HG02571 (cell line): ENCODE results near the gene TIMM44.
"Not testable (repeated sequence)": the region's sequence is repeated elsewhere in the genome, so short reads cannot be mapped to it uniquely, and the experiment has no call there.

Experiments used
- ATAC-seq: cut with Tn5 transposase; IDR thresholded peaks from one replicate; pipeline ENCODE4 v1.9.1; 2021; ENCODE audit warnings: mild to moderate bottlenecking, moderate library complexity; ENCODE audit not compliant: unreplicated experiment

TIMM44 gene

GRCh38 chr19:7926727-7927604 is 16.5 kb downstream of the TIMM44 start:
- no peak for ATAC-seq

DNA sequence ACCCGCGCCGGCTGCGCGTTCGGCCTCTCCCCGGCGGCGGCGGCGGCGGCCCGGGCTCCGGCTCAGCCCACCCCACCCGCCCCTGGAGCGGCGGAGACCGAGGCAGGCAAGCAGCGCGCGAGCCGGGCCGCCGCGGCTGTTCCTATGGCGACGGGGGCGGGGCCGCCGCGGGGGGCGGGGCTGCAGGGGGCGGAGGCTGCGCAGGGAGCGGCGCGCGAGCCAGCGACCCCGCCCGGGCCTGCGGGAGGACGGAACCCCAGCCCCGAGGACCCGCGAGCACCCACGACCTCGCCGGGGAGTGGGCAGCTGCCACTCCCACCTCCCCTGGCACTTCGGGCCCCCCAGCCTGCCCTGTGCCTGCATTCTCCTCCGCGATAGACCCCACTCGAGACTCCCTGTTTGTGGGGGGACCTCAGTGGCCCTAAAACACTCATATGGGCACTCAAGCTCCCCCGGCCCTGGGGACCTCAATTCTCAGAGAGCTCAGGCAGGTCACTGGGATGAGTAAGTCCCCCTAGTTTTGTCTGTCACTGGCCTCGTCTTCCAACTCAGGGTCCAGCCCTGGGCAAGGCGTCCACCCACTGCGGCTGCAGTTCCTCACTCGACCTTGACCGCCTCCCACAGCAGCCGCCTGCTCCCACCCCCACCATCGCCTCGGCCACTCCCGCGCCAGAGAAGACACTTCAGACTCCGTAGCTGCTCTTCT is 17.3 kb downstream of the TIMM44 start, which contains the start of gene CTXN1:
Gene CTXN1, minus strand, starts transcription at position 115 of the 706 bp plus-strand sequence. CDS start 597 bp downstream, outside the sequence.
- no peak for ATAC-seq

DNA sequence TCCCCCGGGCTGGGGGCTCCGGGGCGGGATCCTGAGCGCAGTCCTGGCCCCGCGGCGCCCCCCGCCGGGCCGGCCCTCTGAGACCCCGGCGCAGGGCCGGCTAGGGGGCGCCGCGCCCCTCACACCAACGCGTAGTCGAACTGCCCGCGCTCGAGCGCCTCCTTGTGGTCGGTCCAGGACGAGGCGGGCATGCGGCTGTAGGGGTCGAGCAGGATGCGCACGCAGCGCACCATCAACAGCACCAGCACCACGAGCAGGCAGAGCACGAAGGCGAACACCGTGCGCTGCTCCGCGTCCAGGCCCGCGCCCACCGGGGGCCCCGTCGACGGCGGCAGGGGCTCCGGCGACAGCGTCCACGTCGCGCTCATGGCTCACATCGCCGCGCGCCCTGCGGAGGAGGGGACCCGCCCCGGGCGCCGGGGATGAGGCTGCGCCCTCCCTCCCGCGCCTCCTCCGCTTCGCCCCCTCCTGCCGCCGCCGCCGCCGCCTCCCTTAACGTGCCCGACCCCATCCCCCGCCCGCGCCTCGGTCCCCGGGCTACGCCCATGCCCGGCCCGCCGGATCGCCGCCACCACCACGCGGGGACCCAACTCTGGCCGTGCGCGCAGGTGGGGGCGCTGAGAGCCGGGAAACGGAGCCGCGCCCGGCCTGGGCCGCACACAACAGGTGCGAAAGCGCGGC is 18.2 kb downstream of the TIMM44 start:
- ATAC-seq, result no peak

GRCh38 chr19:7924651-7925170 is 18.8 kb downstream of the TIMM44 start:
- no peak for ATAC-seq

- no peak for ATAC-seq
These were observed 19.2 kb downstream of the TIMM44 start for GRCh38 chr19:7924241-7924640.

- no peak for ATAC-seq
These were observed 19.9 kb downstream of the TIMM44 start for GRCh38 chr19:7923295-7924191.

GRCh38 chr19:7922836-7923195 is 20.6 kb downstream of the TIMM44 start:
- ATAC-seq, result no peak

DNA sequence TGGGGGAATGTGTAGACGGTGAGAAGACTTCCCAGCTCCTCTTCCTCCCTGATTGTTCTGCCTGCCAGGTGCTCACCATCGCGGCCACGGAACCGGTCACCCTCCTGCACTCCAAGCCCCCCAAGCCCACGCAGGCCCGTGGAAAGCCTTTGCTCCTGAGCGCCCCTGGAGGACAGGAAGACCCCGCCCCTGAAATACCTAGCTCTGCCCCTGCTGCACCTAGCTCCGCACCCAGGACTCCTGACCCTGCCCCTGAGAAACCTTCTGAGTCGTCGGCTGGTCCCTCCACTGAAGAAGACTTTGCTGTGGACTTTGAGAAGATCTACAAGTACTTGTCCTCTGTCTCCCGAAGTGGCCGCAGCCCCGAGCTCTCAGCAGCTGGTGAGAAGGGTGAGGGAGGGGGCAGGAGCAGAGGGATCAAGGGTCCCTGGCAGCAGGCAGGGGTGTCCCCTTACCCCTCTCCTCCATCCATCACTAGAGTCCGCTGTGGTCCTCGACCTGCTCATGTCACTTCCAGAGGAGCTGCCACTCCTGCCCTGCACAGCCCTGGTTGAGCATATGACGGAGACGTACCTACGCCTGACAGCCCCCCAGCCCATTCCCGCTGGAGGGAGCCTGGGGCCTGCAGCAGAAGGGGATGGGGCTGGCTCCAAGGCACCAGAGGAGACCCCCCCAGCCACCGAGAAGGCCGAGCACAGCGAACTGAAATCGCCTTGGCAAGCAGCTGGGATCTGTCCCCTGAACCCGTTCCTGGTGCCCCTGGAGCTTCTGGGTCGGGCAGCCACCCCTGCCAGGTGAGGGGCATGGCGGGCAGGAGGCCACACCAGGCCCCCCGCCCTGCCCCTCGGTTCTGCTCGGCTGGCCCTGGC is 21.3 kb downstream of the TIMM44 start:
- ATAC-seq, result no peak

DNA sequence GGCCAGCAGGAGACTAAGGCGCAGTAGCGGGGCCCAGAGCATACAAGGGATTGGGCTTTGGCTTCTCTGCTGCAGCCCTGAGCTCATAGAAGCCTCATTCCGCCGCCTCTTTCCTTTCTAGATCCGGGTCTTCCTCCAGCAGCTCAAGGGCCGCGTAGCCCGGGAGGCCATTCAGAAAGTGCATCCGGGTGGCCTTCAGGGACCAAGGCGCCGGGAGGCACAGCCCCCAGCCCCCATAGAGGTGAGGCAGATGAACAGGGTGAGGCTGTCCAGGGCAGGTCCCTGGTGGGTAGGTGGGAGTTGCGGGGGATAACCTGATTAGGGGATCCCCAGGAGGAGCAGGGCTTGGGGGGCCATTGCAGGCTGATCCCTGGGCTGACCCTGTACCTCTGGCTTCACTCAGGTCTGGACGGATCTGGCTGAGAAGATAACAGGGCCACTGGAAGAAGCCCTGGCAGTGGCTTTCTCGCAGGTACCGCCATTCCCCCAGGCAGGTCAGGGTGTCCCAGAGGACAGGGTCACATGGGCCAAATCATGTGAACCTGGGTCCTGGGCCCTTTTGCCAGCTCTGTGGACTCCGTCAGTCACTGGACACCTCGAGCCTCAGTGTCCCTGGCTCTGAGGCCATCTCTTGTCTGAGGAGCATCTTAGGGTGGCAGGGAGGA is 22.0 kb downstream of the TIMM44 start:
- ATAC-seq, result no peak

DNA sequence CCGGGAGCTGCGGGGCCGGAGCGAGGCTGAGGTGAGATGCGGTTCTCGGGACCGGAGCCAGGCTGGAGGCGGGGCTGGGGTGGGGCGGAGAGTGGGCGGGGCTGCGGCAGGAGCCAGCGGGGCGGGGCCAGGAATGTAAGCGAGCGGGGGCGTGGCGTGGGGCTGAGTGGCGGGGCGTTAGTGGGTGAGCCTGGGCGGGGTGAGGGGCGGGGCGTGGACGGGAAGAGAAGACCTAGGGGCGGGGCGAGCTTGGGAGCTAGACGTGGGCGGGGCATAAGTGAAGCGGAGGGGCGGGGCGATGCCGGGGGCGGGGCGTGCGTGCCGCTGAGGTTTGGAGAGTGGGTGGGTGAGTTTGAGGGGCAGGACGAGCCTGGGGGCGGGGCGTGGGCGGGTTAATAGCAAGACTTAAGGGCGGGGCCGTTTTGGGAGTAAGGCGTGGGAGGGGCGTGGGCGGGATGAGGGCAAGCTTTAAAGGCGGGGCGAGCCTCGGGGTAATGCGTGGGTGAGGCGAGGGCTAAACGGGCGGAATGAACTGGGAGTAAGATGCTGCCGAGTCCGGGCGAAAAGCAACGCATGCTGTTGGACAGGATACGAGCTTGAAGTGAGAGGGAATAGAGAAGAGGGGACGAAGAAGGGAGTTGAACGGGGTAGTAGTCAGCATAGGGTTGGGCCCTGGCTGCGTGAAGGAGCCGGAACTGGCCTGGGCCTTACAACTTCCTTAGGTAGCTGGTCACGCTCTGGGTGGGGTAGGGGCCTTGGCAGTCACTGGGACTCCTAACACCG is 22.8 kb downstream of the TIMM44 start:
- ATAC-seq, result peak; percentile 37

GRCh38 chr19:7919610-7920518 is 23.6 kb downstream of the TIMM44 start, which contains the start of gene SNAPC2:
Gene SNAPC2, plus strand, starts transcription at chr19:7920338. Its CDS starts 29 bp downstream, at chr19:7920367.
- ATAC-seq, result peak; percentile 40

DNA sequence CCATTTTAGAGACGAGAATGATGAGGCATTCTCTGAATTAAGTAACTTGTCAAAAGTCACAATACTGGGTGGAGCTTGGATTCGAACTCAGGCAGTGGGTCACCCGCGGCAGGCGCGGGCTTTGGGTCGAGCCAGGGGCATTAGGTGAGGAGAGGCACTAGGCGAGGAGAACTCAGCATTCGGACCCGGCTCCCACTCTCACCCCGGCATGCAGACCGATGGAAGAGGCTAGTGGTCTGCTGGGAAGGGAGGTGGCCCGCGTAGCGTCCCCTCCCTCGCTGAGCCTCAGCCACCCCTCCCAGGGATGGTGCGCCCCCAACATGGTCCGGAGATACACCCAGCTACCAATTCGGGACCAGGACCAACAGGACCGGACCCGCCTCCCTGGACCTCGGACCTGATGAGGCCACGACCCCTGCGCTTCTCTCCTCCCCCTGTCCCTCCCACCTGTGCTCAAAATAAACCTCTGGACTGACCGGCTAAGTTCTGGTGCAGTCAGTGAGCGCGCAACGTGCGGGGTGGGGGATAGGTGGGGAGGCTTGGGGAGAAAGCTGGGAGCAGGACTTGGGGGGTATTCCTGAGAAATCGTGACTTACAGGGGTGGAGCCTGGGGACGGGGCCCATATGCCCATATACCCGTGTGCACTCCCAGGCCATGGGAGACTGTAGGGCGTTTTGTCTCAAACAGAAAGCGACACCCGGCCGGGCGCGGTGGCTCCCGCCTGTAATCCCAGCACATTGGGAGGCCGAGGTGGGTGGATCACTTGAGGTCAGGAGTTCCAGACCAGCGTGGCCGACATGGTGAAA is 24.6 kb downstream of the TIMM44 start:
- no peak for ATAC-seq

GRCh38 chr19:7918062-7918614 is 25.3 kb downstream of the TIMM44 start:
- ATAC-seq, result not testable (repeated sequence)

DNA sequence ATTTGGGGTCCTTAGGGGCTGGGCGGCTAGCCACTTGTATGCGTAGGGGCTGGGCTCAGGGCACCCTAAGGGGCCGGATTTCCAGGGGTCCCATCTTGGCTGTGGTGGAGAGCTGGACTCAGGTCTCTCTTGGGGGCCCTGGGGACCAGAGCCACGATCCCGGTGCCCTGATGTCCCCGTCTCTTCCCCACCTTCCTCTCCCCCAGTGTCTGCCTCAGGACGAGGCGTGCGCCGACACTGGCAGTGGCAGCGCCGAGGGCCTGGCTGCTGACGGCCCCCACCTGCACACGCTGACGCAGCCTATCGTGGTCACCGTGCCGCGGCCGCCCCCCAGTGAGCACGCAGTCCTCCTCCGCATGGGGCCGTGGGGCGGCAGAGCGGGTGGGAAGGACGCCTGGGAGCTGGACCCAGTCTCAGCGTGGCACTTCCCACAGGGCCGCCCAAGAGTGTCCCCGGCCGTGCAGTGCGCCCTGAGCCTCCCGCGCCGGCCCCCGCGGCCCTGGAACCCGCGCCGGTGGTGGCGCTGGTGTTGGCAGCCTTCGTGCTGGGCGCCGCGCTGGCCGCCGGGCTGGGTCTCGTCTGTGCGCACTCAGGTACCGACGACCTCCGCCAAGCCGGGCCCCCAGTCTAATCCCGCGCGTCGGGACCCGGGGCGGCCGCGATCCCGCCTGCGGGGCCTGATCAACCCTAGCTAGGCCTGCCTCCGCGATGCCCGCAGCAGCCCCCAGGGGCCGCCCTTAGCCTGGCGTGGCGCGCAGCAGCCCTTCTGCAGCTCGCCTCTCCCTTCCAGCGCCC is 26.0 kb downstream of the TIMM44 start:
- ATAC-seq, result no peak

GRCh38 chr19:7916955-7917266 is 26.6 kb downstream of the TIMM44 start:
- ATAC-seq, result no peak
